Measurements from ENCODE around the gene MTF2. TPM values are rescaled to one million over a fixed set of nuclear protein-coding genes. Genes with fewer than 3 reads are reported as not detected.

Gene MTF2
- total and polyA plus RNA-seq, 9 donors, result 9.7 to 27.4 (median 21.3) TPM

DNA sequence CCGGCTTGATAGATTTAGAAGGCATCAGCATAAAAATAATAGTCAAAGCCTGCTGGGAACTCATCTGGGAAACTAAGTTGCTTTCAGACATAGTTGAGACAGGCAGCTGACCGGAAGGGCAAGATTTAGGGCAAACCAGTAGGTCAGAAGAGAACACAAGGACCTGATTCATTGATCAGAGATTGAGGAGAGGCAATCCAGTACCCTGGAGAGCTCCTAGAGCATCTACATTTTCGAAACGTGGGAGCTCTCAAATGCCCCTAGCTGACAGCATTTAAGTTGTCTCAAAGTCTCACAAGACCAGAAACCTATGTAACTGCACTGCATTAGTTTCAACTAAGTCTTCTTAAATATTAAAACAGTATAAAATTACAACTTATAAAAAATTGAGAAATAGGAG is 22.9 kb upstream of the MTF2 start:
- intact Hi-C loops (cut with DNase I), result no loop called here
- WGBS, 3 donors, result 29 to 35% (median 33%) methylated on average over 4 of the region's 4 CpGs
- H3K27me3 ChIP-seq, result no peaks in the 10 kb centered on the region
- TF ChIP-seq EP300 (IDR thresholded peaks at IDR 0.05) (no peak), POLR2A (IDR thresholded peaks at IDR 0.05) (no peak)
- TF ChIP-seq, protein P1, sequence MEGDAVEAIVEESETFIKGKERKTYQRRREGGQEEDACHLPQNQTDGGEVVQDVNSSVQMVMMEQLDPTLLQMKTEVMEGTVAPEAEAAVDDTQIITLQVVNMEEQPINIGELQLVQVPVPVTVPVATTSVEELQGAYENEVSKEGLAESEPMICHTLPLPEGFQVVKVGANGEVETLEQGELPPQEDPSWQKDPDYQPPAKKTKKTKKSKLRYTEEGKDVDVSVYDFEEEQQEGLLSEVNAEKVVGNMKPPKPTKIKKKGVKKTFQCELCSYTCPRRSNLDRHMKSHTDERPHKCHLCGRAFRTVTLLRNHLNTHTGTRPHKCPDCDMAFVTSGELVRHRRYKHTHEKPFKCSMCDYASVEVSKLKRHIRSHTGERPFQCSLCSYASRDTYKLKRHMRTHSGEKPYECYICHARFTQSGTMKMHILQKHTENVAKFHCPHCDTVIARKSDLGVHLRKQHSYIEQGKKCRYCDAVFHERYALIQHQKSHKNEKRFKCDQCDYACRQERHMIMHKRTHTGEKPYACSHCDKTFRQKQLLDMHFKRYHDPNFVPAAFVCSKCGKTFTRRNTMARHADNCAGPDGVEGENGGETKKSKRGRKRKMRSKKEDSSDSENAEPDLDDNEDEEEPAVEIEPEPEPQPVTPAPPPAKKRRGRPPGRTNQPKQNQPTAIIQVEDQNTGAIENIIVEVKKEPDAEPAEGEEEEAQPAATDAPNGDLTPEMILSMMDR (IDR thresholded peaks at IDR 0.05), result no peak
- no peak overlapping the region for H3K27ac ChIP-seq
- H3K36me3 ChIP-seq, result no peaks in the 10 kb centered on the region
- no peak for DNase-seq
- H3K4me1 ChIP-seq (ENCODE audit: insufficient read depth), result no peaks in the 10 kb centered on the region
- no peak overlapping the region for H3K4me3 ChIP-seq
- H3K9me3 ChIP-seq, result no peaks in the 10 kb centered on the region

DNA sequence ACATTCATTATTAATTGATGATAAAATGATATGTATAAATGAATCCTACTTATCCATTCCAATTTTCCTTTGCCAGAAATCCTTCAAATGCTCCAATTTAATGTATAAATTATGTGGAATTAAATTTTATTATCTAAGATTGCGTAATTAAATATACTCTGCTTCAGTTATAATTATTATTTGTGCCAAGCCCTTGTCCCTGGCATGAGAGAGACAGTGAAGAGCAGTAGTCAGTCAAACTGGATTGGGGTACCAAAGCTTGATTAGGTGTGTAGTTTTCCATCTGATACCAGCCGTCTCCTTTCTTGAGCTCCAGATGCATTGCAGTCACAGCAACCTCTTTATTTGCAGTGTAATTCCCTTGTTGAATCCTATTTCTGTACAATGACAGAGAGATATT is 22.4 kb upstream of the MTF2 start:
- no peak for DNase-seq
- Histone ChIP-seq H3K4me3 (no peak overlapping the region), H3K27me3 (no peaks in the 10 kb centered on the region), H3K4me1 (ENCODE audit: insufficient read depth) (no peaks in the 10 kb centered on the region), H3K27ac (no peak overlapping the region), H3K36me3 (no peaks in the 10 kb centered on the region), H3K9me3 (no peaks in the 10 kb centered on the region)
- TF ChIP-seq POLR2A (IDR thresholded peaks at IDR 0.05) (no peak), EP300 (IDR thresholded peaks at IDR 0.05) (no peak)
- TF ChIP-seq, protein P1 (IDR thresholded peaks at IDR 0.05), result no peak
- 75 to 85% (median 80%) methylated on average over 2 of the region's 2 CpGs for WGBS, 3 donors
- intact Hi-C loops (cut with DNase I), result no loop called here

DNA sequence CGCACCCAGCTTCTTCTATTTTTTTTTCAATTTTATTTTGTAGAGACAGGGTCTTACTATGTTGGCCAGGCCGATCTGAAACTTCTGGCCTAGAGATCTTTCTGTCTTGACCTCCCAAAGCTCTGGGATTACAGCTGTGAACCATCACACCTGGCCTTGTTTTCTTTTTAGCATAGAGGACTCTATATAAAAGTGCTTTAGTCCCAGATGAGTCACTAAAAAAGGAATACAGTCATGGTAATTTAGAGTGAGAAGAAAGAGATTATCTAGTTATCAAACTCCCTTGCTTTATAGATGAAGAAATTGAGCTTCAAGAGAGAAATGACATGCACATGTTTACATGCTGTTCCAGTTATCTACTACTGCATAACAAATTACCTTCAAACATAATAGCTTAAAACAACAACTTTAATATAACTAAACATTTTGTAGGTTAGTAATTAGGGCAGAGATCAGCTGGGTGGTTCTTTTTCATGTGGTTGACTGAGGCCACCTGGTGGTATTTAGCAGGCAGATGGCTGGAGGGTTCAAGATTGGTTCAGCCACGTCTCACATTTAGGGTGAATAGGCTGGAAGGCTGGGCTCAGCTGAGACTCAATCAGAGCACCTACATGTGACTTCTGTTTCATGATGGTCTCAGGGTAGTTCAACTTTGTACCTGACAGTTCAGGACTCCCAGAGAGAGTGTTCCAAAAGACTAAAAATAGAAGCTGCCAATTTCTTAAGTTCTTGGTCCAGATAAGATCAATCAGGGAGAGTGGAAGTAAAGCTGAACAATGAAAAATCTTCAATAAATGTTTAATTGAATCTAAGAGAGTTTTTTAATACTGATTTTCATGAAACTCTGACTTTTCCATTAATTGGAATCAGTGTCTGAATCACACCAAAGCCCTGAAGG is 16.9 kb upstream of the MTF2 start:
- DNase-seq, result no peak
- no peak overlapping the region for H3K27ac ChIP-seq
- no peaks in the 10 kb centered on the region for H3K27me3 ChIP-seq
- no peak overlapping the region for H3K4me3 ChIP-seq
- TF ChIP-seq EP300 (IDR thresholded peaks at IDR 0.05) (no peak), POLR2A (IDR thresholded peaks at IDR 0.05) (no peak)
- TF ChIP-seq, protein P1 (IDR thresholded peaks at IDR 0.05), result no peak
- no peaks in the 10 kb centered on the region for H3K36me3 ChIP-seq
- H3K9me3 ChIP-seq, result no peaks in the 10 kb centered on the region
- intact Hi-C loops (cut with DNase I), result no loop called here
- no peaks in the 10 kb centered on the region for H3K4me1 ChIP-seq (ENCODE audit: insufficient read depth)
- WGBS, 3 donors, result 52 to 53% (median 52%) methylated on average over 3 of the region's 3 CpGs

DNA sequence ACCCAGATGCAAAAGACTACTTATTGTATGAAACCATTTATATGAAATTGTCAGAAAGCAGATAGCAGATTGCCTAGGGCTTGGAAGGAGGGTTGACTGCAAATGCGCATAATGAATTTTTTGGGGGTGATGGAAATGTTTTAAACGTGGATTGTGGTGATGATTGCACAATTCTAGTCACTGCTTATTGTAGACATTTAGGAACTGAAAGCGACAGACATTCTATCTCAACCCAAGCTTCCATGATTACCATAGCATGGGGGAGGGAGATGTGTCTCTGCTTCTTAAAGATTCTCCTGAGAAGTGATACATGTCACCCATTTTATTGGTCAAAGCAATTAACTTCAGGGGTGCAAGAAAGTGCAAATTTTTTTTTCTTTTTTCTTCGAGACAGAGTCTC is 2.8 kb upstream of the MTF2 start:
- 86 to 90% (median 86%) methylated on average over 4 of the region's 4 CpGs for WGBS, 3 donors
- Histone ChIP-seq H3K27ac (no peak overlapping the region), H3K9me3 (no peaks in the 10 kb centered on the region), H3K4me3 (no peak overlapping the region), H3K4me1 (ENCODE audit: insufficient read depth) (no peaks in the 10 kb centered on the region), H3K36me3 (no peaks in the 10 kb centered on the region), H3K27me3 (no peaks in the 10 kb centered on the region)
- TF ChIP-seq EP300 (IDR thresholded peaks at IDR 0.05), result no peak
- no peak for TF ChIP-seq POLR2A (IDR thresholded peaks at IDR 0.05)
- TF ChIP-seq, protein P1 (IDR thresholded peaks at IDR 0.05), result no peak
- intact Hi-C loops (cut with DNase I), result no loop called here
- DNase-seq, result no peak

All from ovary (tissue), 9 donors.